DND-41 (cell line): Measurements from ENCODE around the gene ABCG5.

Experiments used
- ATAC-seq: fragments of 200-7000 bp; cut with Tn5 transposase; 3 replicates; pipeline ENCODE4 v1.9.1; 2021; ENCODE audit warnings: low read depth; ENCODE audit not compliant: insufficient read depth
- DNase-seq: peaks from one replicate; pipeline ENCODE4 v3.0.0-alpha.2; 2020
- H2AFZ ChIP-seq: 2 replicates; pipeline ENCODE4 v1.6.0; 2012; ENCODE audit warnings: low read depth, low read length
- H3K27ac ChIP-seq: 2 replicates; pipeline ENCODE4 v1.5.1; 2012; ENCODE audit warnings: low read length, inconsistent platforms
- H3K27me3 ChIP-seq: fragments of 200-600 bp; sonication (generic); 2 replicates; pipeline ENCODE4 v1.6.0; 2012; ENCODE audit warnings: low read length, mild to moderate bottlenecking, inconsistent platforms; ENCODE audit not compliant: insufficient read depth, poor library complexity
- H3K36me3 ChIP-seq: 2 replicates; pipeline ENCODE4 v1.5.1; 2012; ENCODE audit warnings: low read length, inconsistent platforms; ENCODE audit not compliant: insufficient read depth
- H3K4me1 ChIP-seq: 2 replicates; pipeline ENCODE4 v1.5.1; 2012; ENCODE audit warnings: mild to moderate bottlenecking, low read length; ENCODE audit not compliant: insufficient read depth
- H3K4me2 ChIP-seq: 2 replicates; pipeline ENCODE4 v1.6.0; 2012; ENCODE audit warnings: mild to moderate bottlenecking, moderate library complexity, low read length, inconsistent platforms; ENCODE audit not compliant: insufficient read depth
- H3K4me3 ChIP-seq, 2 experiments: fragments of 200-600 bp in 1 of 2; shearing (Covaris generic) in 1 of 2; 2 replicates each; pipeline ENCODE4 v1.5.1; 2012 to 2016; ENCODE audit warnings: inconsistent platforms in 2 of 2, low read length in 2 of 2, mild to moderate bottlenecking in 2 of 2, low read depth in 1 of 2, moderate library complexity in 1 of 2
- H3K79me2 ChIP-seq: 2 replicates; pipeline ENCODE4 v1.6.0; 2012; ENCODE audit warnings: low read length, inconsistent platforms; ENCODE audit not compliant: insufficient read depth
- H3K9ac ChIP-seq: 2 replicates; pipeline ENCODE4 v1.6.0; 2012; ENCODE audit warnings: low read depth, mild to moderate bottlenecking, inconsistent platforms, low read length, moderate library complexity
- H3K9me3 ChIP-seq: 2 replicates; pipeline ENCODE4 v1.5.1; 2012; ENCODE audit warnings: low read length, moderate library complexity, mild to moderate bottlenecking, inconsistent platforms; ENCODE audit not compliant: insufficient read depth, severe bottlenecking
- H4K20me1 ChIP-seq: 2 replicates; pipeline ENCODE4 v1.6.0; 2012; ENCODE audit warnings: low read length; ENCODE audit not compliant: insufficient read depth
- EZH2 ChIP-seq: IDR thresholded peaks from 3 replicates; pipeline ENCODE4 v1.6.1; 2012; ENCODE audit warnings: borderline replicate concordance, low read depth, mild to moderate bottlenecking, moderate library complexity, low read length, inconsistent platforms; ENCODE audit not compliant: severe bottlenecking
- TF ChIP-seq, protein P1 (sequence below): IDR thresholded peaks from 2 replicates; pipeline ENCODE4 v1.5.1; 2012; ENCODE audit warnings: borderline replicate concordance, low read length, moderate library complexity, mild to moderate bottlenecking; ENCODE audit not compliant: poor library complexity, severe bottlenecking; ENCODE audit errors: extremely low read depth

The ABCG5 gene

GRCh38 chr2:43822839-43823238 lies 15.8 kb downstream of the ABCG5 start:
- Histone ChIP-seq H3K36me3 (no peaks in the 10 kb centered on the region), H3K4me2 (no peak overlapping the region), H3K9ac (no peak overlapping the region), H3K9me3 (no peaks in the 10 kb centered on the region), H3K79me2 (no peaks in the 10 kb centered on the region), H3K27me3 (peaks cover 3% of the 10 kb centered on the region), H3K4me3 (no peak overlapping the region), H3K4me1 (no peaks in the 10 kb centered on the region), H2AFZ (no peak overlapping the region), H3K27ac (no peak overlapping the region), H4K20me1 (no peaks in the 10 kb centered on the region; the same call in 1 of the 2 replicates)
- DNase-seq (no peak), ATAC-seq (no peak)
- TF ChIP-seq, protein P1, sequence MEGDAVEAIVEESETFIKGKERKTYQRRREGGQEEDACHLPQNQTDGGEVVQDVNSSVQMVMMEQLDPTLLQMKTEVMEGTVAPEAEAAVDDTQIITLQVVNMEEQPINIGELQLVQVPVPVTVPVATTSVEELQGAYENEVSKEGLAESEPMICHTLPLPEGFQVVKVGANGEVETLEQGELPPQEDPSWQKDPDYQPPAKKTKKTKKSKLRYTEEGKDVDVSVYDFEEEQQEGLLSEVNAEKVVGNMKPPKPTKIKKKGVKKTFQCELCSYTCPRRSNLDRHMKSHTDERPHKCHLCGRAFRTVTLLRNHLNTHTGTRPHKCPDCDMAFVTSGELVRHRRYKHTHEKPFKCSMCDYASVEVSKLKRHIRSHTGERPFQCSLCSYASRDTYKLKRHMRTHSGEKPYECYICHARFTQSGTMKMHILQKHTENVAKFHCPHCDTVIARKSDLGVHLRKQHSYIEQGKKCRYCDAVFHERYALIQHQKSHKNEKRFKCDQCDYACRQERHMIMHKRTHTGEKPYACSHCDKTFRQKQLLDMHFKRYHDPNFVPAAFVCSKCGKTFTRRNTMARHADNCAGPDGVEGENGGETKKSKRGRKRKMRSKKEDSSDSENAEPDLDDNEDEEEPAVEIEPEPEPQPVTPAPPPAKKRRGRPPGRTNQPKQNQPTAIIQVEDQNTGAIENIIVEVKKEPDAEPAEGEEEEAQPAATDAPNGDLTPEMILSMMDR: no peak
- no peak for TF ChIP-seq EZH2

DNA sequence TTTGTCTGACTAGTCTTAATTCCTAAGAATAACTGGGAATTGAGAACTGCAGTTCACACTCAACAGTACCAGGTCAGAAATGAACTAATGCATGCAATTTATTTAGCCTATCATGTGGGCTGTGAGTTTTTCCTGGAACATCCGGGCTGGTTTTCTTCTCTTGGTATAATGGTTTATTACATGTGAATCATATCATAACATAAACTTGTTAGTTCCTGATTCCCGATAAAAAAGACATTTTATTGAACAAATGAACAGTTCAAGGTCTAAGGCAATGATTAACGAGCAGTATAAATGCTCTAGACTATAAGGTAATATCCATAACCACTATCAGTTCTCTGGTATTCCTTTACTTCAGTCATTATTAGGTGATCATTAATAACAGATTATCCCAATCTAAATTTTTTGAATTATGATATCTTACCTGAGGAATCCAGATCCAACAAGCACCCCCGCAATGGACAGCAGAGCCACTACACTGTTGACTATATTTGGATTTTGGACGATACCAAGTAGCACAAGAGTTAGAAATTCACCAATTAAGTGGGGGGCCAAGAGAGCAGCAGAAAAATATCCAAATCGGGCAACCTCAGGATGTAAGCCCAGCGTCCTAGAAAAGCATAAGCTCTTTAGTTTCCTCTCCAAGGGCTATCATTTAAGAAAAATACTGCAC lies 19.0 kb downstream of the ABCG5 start:
- no peaks in the 10 kb centered on the region for H4K20me1 ChIP-seq
- ATAC-seq (no peak), DNase-seq (no peak)
- H3K4me1 ChIP-seq: no peaks in the 10 kb centered on the region
- no peak overlapping the region for H3K4me2 ChIP-seq
- H3K27ac ChIP-seq: no peak overlapping the region
- H3K9me3 ChIP-seq: no peaks in the 10 kb centered on the region
- no peaks in the 10 kb centered on the region for H3K36me3 ChIP-seq
- H2AFZ ChIP-seq: no peak overlapping the region
- peaks cover 3% of the 10 kb centered on the region for H3K27me3 ChIP-seq
- no peak overlapping the region for H3K4me3 ChIP-seq
- H3K9ac ChIP-seq: no peak overlapping the region
- H3K79me2 ChIP-seq: no peaks in the 10 kb centered on the region
- no peak for TF ChIP-seq EZH2
- TF ChIP-seq, protein P1: no peak

- Histone ChIP-seq H3K36me3 (no peaks in the 10 kb centered on the region), H3K4me2 (no peak overlapping the region), H4K20me1 (no peaks in the 10 kb centered on the region), H3K79me2 (no peaks in the 10 kb centered on the region), H3K4me3 (no peak overlapping the region), H3K9ac (no peak overlapping the region), H2AFZ (no peak overlapping the region), H3K9me3 (no peaks in the 10 kb centered on the region), H3K27me3 (peaks cover 3% of the 10 kb centered on the region), H3K27ac (no peak overlapping the region), H3K4me1 (no peaks in the 10 kb centered on the region)
- ATAC-seq (no peak), DNase-seq (no peak)
- TF ChIP-seq, protein P1: no peak
- TF ChIP-seq EZH2: no peak
These were observed 19.9 kb downstream of the ABCG5 start for GRCh38 chr2:43818761-43819160.

GRCh38 chr2:43814711-43815110 lies 23.9 kb downstream of the ABCG5 start:
- DNase-seq (no peak), ATAC-seq (no peak)
- H3K4me1 ChIP-seq: no peaks in the 10 kb centered on the region

More at GRCh38 chr2:43814711-43815110, 23.9 kb downstream of the ABCG5 start:
- no peak overlapping the region for H3K4me2 ChIP-seq
- H3K4me3 ChIP-seq: no peak overlapping the region
- H3K9ac ChIP-seq: no peak overlapping the region
- no peak for TF ChIP-seq EZH2
- TF ChIP-seq, protein P1: no peak
- no peaks in the 10 kb centered on the region for H4K20me1 ChIP-seq
- H3K9me3 ChIP-seq: no peaks in the 10 kb centered on the region
- H3K79me2 ChIP-seq: no peaks in the 10 kb centered on the region
- no peak overlapping the region for H3K27ac ChIP-seq
- no peak overlapping the region for H2AFZ ChIP-seq
- no peaks in the 10 kb centered on the region for H3K36me3 ChIP-seq
- H3K27me3 ChIP-seq: no peaks in the 10 kb centered on the region
